Thoracic aorta (tissue), 2 donors: ENCODE data around the gene ROPN1L. TPM values are rescaled to one million over a fixed set of nuclear protein-coding genes. Genes with fewer than 3 reads are reported as not detected.

Experiments used
- ATAC-seq: fragments of 150-250 bp; one replicate; pipeline ENCODE4 v1.8.0; 2017; ENCODE audit warnings: low read depth; ENCODE audit not compliant: insufficient number of reproducible peaks, low FRiP score
- DNase-seq: peaks from one replicate; pipeline ENCODE4 v3.0.0-alpha.2; 2020; ENCODE audit warnings: low spot score
- H3K27ac ChIP-seq, 2 donors: fragments of 200-600 bp; sonication (generic); 1 replicate in 1 of 2; 2 replicates in 1 of 2; pipeline ENCODE4 v1.5.1; 2016; ENCODE audit warnings: mild to moderate bottlenecking in 2 of 2, moderate library complexity in 2 of 2
- H3K27me3 ChIP-seq: fragments of 200-600 bp; sonication (generic); replicated peaks from 2 replicates; pipeline ENCODE4 v1.6.0; 2016; ENCODE audit warnings: mild to moderate bottlenecking; ENCODE audit not compliant: insufficient read depth
- H3K36me3 ChIP-seq: fragments of 200-600 bp; sonication (generic); one replicate; pipeline ENCODE4 v1.5.1; 2016
- H3K4me1 ChIP-seq, 2 donors: fragments of 200-600 bp; sonication (generic); 1 replicate in 1 of 2; 2 replicates in 1 of 2; pipeline versions ENCODE4 v1.5.1 to v1.6.0; 2016; ENCODE audit warnings: low read depth in 2 of 2, mild to moderate bottlenecking in 1 of 2; ENCODE audit not compliant: control insufficient read depth in 1 of 2
- H3K4me3 ChIP-seq: fragments of 200-600 bp; sonication (generic); 2 replicates; pipeline ENCODE4 v1.5.1; 2016; ENCODE audit warnings: mild to moderate bottlenecking
- H3K9me3 ChIP-seq: fragments of 200-600 bp; sonication (generic); 2 replicates; pipeline ENCODE4 v1.5.1; 2016
- total RNA-seq, 2 donors: library from RNA; depleted of rRNA; stranded (reverse); fragments of >200 nt; gene quantifications; one replicate each; pipeline versions ENCODE4 v1.1.0 to v1.2.3, GENCODE V29; 2016
- TF ChIP-seq, protein P1 (sequence below): fragments of 200-600 bp; sonication (generic); IDR thresholded peaks from one replicate; pipeline ENCODE4 v1.5.1; 2019; ENCODE audit warnings: antibody characterized with exemption

Gene ROPN1L
- total RNA-seq, 2 donors from 2014 or later = not detected

DNA sequence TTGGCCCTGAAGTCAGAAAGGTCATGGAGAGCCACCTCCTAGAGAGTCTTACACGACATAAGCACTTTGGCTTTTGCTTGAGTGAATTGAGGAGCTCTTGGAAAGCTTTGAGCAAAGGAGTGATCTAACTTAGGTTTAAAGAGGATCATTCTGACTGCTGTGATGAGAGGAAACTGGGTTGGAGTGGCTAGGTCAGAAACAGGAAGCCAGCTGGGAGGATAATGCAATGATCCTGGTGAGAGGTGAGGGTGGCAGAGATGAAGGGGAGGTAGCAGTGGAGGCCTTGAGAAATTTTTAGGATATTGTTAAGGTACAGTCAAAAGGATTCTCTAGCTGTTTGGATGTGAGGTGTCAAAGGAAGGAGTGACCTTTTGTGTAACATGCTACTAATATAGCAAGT, 32.2 kb upstream of the ROPN1L start:
- ATAC-seq = no peak
- Histone ChIP-seq H3K27me3 (no peaks in the 10 kb centered on the region), H3K36me3 (peaks cover 55% of the 10 kb centered on the region), H3K4me1 (no peaks in the 10 kb centered on the region), H3K4me3 (no peak overlapping the region), H3K27ac (no peak overlapping the region), H3K9me3 (no peaks in the 10 kb centered on the region)
- DNase-seq = no peak
- TF ChIP-seq, protein P1, sequence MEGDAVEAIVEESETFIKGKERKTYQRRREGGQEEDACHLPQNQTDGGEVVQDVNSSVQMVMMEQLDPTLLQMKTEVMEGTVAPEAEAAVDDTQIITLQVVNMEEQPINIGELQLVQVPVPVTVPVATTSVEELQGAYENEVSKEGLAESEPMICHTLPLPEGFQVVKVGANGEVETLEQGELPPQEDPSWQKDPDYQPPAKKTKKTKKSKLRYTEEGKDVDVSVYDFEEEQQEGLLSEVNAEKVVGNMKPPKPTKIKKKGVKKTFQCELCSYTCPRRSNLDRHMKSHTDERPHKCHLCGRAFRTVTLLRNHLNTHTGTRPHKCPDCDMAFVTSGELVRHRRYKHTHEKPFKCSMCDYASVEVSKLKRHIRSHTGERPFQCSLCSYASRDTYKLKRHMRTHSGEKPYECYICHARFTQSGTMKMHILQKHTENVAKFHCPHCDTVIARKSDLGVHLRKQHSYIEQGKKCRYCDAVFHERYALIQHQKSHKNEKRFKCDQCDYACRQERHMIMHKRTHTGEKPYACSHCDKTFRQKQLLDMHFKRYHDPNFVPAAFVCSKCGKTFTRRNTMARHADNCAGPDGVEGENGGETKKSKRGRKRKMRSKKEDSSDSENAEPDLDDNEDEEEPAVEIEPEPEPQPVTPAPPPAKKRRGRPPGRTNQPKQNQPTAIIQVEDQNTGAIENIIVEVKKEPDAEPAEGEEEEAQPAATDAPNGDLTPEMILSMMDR = no peak

DNA sequence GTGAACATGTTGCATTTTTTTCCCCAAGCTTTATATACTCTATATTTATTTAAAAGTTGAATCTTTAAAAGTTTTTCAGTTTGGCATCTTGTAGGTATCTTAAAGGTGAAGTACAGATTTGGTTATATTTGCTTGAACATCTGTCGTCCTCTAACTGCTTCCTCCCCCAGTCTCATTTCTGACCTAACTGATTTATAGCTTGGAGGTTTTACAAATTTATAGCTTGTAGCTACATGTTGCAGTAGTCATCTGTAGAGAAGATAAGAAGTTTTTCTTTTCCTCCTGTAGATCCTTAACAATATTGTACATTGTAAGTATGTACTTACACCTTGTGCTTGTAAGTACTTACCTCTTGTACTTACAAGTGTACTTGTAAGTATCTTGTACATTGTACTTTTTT, 31.0 kb upstream of the ROPN1L start:
- TF ChIP-seq, protein P1 = no peak
- Histone ChIP-seq H3K27me3 (no peaks in the 10 kb centered on the region), H3K4me1 (no peaks in the 10 kb centered on the region), H3K27ac (no peak overlapping the region), H3K9me3 (no peaks in the 10 kb centered on the region), H3K4me3 (no peak overlapping the region), H3K36me3 (peaks cover 61% of the 10 kb centered on the region)
- ATAC-seq (no peak), DNase-seq (no peak)

DNA sequence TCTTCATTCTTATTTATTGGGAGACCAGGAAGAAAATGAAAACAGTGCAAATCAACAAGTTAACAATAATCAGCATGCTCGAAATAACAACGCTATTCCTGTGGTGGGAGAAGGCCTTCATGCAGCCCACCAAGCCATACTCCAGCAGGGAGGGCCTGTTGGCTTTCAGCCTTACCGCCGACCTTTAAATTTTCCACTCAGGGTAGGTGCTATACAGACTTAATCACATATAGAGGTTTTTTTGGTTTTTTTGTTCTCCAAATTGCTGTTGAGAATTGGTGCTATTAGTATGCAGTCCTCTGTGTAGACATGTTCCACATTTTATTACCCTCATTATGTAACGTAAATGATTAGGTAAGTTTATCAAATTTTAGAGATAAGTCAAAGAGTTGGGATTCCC, 30.3 kb upstream of the ROPN1L start:
- H3K9me3 ChIP-seq = no peaks in the 10 kb centered on the region
- H3K27ac ChIP-seq = no peak overlapping the region
- DNase-seq (no peak), ATAC-seq (no peak)
- TF ChIP-seq, protein P1 = no peak
- H3K36me3 ChIP-seq = peaks cover 62% of the 10 kb centered on the region
- no peak overlapping the region for H3K4me3 ChIP-seq
- H3K4me1 ChIP-seq = no peaks in the 10 kb centered on the region
- H3K27me3 ChIP-seq = no peaks in the 10 kb centered on the region

DNA sequence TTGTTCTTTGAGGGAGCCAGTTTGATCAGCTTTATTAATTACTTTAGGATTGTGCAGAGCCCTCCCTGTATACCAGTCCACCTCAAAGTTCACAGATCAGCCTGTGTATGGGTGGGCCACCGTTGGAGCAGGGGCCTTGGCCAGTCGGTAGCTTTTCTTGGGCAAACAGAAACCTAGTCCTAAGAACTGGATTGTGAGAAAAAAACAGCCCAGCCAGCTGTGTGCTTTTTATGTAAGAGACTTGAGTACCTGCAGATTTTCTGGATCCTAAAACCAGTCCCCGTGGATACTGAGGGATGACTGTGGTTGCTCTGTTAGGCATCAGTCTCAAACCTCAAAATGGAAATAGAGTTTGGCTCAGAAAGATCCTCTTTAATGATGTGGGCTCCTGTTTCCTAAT, 24.8 kb upstream of the ROPN1L start:
- Histone ChIP-seq H3K9me3 (no peaks in the 10 kb centered on the region), H3K27ac (no peak overlapping the region), H3K4me1 (peaks cover 5 to 7% of the 10 kb centered on the region in 2 donors), H3K36me3 (peaks cover 60% of the 10 kb centered on the region), H3K4me3 (no peak overlapping the region), H3K27me3 (no peaks in the 10 kb centered on the region)
- TF ChIP-seq, protein P1 = no peak
- DNase-seq = no peak
- no peak for ATAC-seq

DNA sequence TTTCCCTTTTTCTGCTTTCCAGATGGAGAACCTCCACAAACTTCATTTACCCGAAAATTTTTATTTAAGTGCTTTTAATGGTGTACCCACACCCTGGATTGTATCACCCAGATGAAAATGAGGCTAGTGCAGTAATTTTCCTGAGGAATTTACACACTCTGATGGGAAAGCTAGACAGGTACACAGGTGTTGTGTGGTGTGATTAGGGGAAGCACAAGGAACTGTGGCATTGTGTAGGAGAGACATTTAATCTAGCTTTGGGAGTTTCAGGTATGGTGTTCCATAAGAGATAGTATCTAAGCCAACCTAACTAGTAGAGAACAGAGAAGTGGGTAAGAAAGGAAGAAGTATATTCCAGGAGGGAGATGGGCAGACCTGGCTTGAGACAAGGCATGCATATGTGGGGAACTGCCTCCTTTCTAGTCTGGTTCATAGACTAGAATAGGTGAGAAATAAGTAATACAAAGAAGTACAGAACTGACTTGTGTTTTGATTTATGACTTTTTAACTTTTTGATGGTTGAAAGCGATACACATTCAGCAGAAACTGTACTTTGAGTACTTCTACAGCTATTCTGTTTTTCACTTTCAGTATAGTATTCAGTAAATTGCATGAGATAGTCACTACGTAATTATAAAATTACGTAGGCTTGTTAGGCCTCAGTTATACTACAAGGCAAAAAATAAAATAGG, 22.9 kb upstream of the ROPN1L start:
- Histone ChIP-seq H3K4me3 (no peak overlapping the region), H3K27ac (no peak overlapping the region), H3K4me1 (peaks cover 5 to 7% of the 10 kb centered on the region in 2 donors), H3K9me3 (no peaks in the 10 kb centered on the region), H3K36me3 (peaks cover 46% of the 10 kb centered on the region), H3K27me3 (no peaks in the 10 kb centered on the region)
- TF ChIP-seq, protein P1 = no peak
- no peak for ATAC-seq
- no peak for DNase-seq
